HG03575 (cell line): ENCODE measurements around the gene SLC17A2.

ENCODE experiments used
- ATAC-seq: cut with Tn5 transposase; IDR thresholded peaks from one replicate; pipeline ENCODE4 v1.9.1; 2021; ENCODE audit not compliant: unreplicated experiment, insufficient number of reproducible peaks, low FRiP score; ENCODE audit errors: extremely low read depth

Gene SLC17A2

GRCh38 chr6:25930532-25931410 lies at the start of gene SLC17A2:
Gene SLC17A2 (minus strand): TSS chr6:25930691. CDS start chr6:25925796, 4,895 bp downstream.
- no peak for ATAC-seq

DNA sequence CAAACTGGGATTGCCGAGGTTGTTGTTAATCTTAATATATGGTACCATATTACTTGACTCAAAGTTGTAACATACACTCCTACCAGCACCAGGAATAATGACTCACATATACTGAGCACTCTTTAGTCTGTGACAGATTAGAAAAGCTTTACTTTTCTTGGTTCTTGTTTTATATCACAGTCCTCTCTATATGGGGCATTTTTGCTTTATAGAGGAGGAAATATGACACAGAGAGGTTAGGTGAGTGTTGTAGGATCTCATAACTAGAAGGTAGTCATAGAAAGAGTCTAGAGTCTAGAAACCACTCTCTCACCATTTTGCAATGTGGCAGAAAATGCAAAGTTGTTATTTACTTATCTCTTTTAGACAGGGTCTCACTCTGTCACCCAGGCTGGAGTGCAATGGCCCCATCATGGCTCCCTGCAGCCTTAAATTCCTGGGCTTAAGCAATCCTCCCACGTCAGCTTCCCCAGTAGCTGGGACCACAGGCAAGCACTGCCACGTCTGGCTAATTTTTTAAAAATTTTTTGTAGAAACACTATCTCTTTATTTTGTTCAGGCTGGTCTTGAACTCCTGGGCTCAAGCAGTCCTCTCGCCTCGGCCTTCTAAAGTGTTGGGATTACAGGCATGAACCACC lies 45.6 kb upstream of the SLC17A2 start:
- no peak for ATAC-seq

DNA sequence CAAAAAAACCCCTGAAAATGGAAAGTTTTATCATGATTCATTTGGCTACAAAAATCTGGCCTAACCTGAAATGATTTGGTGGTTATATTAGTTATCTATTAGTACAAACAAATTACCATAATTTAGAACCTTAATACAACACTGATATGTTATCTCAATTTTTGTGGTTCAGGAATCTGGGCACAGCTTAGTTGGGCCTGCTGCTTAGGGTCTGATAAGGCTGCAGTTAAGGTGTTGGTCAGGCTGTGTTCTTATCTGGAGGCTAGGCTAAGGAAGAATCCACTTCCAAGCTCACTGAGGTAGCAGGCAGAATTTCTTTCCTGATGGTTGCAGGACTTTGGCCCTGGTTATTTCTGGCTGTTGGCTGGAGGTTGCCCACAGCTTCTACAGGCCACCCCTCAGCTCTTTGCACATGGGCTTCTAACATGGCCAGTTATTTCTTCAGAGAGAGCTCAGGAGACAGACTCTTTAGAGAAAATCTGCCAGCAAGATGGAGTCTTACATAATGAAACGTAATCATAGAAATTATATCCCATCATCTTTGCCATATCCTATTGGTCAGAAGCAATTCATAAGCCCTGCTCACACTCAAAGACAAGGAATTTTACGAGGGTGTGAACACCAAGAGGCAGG lies 43.5 kb upstream of the SLC17A2 start:
- no peak for ATAC-seq

GRCh38 chr6:25972902-25973301 lies 42.4 kb upstream of the SLC17A2 start:
- no peak for ATAC-seq

DNA sequence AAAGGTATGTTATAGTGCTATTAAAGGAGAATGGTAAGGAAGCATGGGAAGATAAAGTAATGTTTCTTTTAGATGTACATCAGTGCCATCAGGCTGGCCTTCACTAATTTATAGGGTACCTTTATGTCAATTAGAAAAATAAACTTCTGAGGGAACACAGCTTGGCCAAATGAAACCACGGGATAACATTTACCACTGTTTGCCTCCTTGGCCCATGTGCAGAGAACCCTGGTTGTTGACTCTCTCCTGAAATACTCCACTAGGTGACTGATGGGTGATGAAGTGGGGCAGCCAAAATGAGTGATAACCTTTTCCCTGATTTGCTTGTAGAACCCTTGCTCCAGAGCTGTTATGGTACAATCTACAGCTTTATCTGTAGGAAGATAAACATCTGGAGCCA lies 41.6 kb upstream of the SLC17A2 start:
- ATAC-seq: no peak

DNA sequence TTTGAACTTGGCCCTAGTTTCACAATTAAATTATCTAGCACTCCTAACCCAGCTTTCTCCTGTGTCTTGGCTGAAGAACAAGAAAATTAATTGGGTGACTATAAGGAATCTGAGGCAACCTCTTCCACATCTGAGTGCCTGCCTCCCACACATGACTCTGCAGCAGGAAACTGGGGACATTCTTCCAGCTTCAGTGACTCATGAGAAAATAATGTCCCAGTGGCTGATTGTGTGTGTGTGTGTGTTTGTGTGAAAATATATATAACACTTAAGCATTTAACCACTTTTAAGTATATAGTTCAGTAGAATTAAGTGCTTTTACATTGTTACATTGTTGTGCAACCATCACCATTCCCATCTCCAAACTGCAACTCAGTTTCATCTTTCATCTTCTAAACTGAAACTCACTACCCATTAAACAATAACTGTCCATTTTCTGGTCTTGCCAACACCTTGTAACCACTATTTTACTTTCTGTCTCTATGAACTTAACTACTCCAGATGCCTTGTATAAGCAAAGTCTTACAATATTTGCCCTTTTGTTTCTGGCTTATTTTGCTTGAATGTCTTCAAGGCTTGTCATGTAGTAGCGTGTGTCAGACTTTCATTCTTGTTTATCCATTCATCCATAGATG lies 40.8 kb upstream of the SLC17A2 start:
- ATAC-seq: no peak

- ATAC-seq: no peak
Measured at GRCh38 chr6:25968769-25969168, 38.3 kb upstream of the SLC17A2 start.

GRCh38 chr6:25966711-25967110 lies 36.2 kb upstream of the SLC17A2 start:
- ATAC-seq: no peak

DNA sequence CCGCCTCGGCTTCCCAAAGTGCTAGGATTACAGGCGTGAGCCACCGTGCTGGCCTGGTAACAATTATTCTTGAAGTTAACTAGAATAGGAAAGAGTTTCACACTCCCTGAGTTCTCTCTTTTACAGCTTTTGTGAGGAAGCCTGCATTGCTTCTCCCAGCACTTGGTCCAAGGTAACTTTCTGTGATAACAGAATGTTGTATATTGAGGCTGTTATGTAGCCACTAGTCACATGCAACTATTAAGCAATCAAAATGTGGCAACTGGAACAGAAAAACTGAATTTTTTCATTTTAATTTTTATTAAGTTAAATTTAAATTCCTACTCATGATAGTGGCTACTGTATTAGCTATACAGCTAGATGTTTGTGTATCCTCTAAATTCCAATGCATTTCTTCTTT lies 34.6 kb upstream of the SLC17A2 start:
- no peak for ATAC-seq

- no peak for ATAC-seq
Measured at GRCh38 chr6:25963426-25964123, 33.1 kb upstream of the SLC17A2 start.

DNA sequence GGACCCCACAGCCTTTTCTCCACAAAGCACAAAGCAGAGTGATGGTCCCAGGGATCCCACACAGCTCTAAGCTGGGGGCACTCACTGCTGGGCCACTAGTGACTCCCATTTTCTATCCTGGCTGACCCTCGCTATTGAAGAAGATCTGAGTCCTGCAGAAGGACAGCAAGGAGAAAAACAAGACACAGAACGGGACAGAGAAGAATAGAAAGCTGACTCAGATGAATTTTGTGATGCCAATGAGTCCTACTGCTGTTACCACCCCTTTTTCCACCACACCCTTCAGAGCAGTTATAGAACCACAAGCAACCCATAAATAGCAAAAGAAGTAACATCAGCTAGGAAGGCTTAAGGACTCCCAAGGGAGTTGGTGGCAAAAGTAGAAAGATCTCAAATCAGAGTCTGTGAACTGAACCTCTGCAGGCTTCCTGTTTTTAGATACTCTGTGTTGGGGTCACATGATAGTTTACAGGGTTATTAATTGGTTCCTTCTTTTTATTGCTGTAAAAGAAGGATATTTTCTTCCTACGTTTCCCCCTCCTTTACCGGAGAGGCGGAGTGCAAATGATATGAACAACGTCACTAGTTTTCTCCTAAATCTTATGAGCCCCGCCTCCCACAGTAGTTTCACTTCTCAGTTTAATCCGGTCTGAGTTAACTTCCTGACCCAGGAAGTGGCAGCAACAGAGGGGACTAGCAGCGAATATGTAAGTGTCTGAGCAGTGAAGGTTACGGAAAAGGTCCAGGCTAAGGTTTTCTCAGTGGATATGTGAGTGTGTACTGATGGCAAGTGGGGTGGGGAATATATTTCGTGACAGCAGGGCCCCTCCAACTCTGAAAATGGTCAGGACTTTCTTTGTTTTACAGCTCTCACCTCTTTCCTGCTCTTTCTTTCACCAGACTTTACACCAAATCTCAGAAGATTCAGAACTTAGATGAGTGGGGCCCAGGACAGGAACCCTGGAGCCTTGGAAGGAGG lies 31.9 kb upstream of the SLC17A2 start, which contains the start of gene TRIM38:
Gene TRIM38, plus strand, starts transcription at position 654 of the 979 bp plus-strand sequence. CDS start 3,721 bp downstream, outside the sequence.
- ATAC-seq: peak; percentile 61

- no peak for ATAC-seq
Measured at GRCh38 chr6:25961619-25962148, 31.2 kb upstream of the SLC17A2 start.

GRCh38 chr6:25960734-25961133 lies 30.2 kb upstream of the SLC17A2 start:
- no peak for ATAC-seq

- ATAC-seq: no peak
Measured at GRCh38 chr6:25959890-25960536, 29.5 kb upstream of the SLC17A2 start.

DNA sequence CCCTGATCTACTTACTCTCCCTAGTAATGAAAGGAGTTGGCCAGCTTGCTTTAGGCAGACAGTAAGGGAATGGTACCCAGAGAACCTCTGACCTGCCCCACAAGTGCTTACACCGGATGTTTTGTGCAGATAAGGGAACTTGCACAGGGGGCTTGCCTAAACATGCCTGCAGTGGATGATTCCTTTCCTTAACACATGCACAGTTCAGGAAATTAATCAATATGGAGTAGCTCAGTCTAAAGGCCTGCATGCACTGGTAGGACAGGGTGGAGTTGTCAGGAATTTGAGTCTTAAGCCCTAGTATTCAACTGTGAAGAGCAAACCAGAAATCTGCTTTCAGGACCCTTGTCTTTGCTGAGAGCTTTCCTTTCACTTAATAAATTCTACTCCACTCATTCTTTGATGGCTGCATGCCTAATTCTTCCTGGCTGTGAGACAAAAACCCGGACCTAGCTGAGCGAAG lies 28.2 kb upstream of the SLC17A2 start:
- no peak for ATAC-seq

DNA sequence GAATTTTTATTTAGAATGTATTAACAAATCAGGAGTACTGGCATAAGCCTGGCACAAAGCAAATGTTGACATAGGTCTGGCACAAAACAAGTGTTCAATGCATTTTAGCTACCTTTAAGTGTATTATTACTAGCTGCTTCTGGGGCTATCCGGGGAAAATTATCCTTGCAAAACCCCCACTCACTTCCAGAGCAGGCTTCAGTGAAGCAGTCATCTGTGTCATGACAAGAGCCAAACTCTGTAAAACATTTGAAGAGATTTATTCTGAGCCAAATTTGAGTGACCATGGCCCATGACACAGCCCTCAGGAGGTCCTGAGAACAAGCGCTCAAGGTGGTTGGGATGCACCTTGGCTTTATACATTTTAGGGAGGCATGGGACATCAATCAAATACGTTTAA lies 25.7 kb upstream of the SLC17A2 start:
- no peak for ATAC-seq

DNA sequence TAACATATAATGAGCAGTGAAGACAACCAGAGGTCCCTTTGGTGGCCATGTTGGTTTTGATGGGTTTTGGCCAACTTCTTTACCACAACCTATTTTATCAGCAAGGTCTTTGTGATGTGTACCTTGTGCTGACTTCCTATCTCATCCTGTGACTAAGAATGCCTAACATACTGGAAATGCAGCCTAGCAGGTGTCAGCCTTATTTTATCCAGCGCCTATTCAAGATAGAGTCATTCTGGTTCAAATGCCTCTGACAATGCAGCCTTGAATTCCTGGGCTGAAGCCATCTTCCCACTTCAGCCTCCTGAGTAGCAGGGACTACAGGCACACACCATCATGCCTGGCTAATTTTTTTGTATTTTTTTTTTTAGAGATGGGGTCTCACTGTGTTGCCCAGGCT lies 24.3 kb upstream of the SLC17A2 start:
- ATAC-seq: no peak
